Gastroesophageal sphincter (tissue), 3 donors: ENCODE data around the gene KCTD17.

Source experiments
- CTCF ChIP-seq, 4 experiments: fragments of 200-600 bp in 2 of 4; fragments of 450-650 bp in 2 of 4; sonication (generic) in 1 of 4; IDR thresholded peaks; one replicate each; pipeline ENCODE4 v1.5.1; 2017 to 2019; ENCODE audit warnings: antibody characterized with exemption in 4 of 4, mild to moderate bottlenecking in 2 of 4, moderate library complexity in 2 of 4
- EP300 ChIP-seq: sonication (generic); formaldehyde crosslinking; IDR thresholded peaks from one replicate; pipeline ENCODE4 v1.6.1; 2017; ENCODE audit warnings: antibody characterized with exemption, mild to moderate bottlenecking
- POLR2A ChIP-seq, 2 donors: fragments of 450-650 bp; IDR thresholded peaks; one replicate each; pipeline ENCODE4 v1.6.1; 2017; ENCODE audit warnings: antibody characterized with exemption in 2 of 2, mild to moderate bottlenecking in 2 of 2, moderate library complexity in 1 of 2
- POLR2AphosphoS5 ChIP-seq: sonication (generic); formaldehyde crosslinking; IDR thresholded peaks from one replicate; pipeline ENCODE4 v1.6.1; 2017; ENCODE audit warnings: antibody characterized with exemption

DNA sequence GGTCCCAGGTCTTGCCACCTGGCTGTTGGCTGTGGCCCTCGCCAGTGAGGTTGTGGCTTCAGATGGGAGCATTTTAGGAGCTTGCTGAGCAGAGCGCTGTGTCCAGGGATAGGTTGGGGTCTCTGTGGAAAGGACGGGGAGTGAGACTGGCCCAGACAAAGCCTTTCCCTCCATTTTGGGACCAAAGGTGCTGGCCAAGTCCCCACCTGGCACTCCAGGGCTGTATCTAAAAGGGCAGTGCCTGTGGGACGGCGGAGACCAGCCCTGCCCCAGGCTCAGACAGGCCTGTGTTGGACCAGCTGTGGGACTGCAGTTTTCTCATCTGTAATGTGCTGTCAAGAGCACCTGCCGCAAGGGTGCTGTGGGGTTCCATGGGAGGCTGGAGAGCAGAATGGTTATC is 5.0 kb upstream of the KCTD17 start:
- TF ChIP-seq CTCF (IDR thresholded peaks at IDR 0.05): no peak
- no peak for TF ChIP-seq POLR2AphosphoS5
- TF ChIP-seq POLR2A (IDR thresholded peaks at IDR 0.05): no peak
- no peak for TF ChIP-seq EP300
